Pancreas (tissue), 10 donors: ENCODE data around the gene TUBB. TPM values are rescaled to one million over a fixed set of nuclear protein-coding genes. Genes with fewer than 3 reads are reported as not detected.
A peak's percentile ranks its signal among the peaks of the same experiment; 100 is the strongest.
"Not testable (repeated sequence)": the region's sequence is repeated elsewhere in the genome, so short reads cannot be mapped to it uniquely, and the experiment has no call there.

ENCODE experiments used
- ATAC-seq, 4 donors: fragments of 200-7000 bp; cut with Tn5 transposase; one replicate each; pipeline versions ENCODE4 v1.8.0 to v1.9.1; 2020; ENCODE audit warnings: mild to moderate bottlenecking in 4 of 4, moderate library complexity in 4 of 4
- DNase-seq, 6 donors: peaks; one replicate each; pipeline ENCODE4 v3.0.0-alpha.2; 2020
- FAIRE-seq: peaks from 2 replicates; lab custom pipeline; 2012; peaks lifted over from hg19 to GRCh38; lab: Jason Lieb, UNC
- H3K27ac ChIP-seq, 4 donors: fragments of 200-600 bp; sonication (generic); 1 replicate in 3 of 4; 2 replicates in 1 of 4; pipeline versions ENCODE4 v1.5.0 to v1.8.0; 2020
- H3K27me3 ChIP-seq, 4 donors: fragments of 200-600 bp; one replicate each; pipeline ENCODE4 v1.8.0; 2021
- H3K36me3 ChIP-seq, 3 donors: fragments of 200-600 bp; sonication (generic) in 1 of 3; one replicate each; pipeline versions ENCODE4 v1.5.0 to v1.8.0; 2020 to 2021
- H3K4me1 ChIP-seq, 3 donors: fragments of 200-600 bp; one replicate each; pipeline ENCODE4 v1.8.0; 2021
- H3K4me3 ChIP-seq, 4 donors: fragments of 200-600 bp; sonication (generic) in 2 of 4; one replicate each; pipeline versions ENCODE4 v1.5.0 to v1.8.0; 2020 to 2021
- H3K9me3 ChIP-seq, 4 donors: fragments of 200-600 bp; one replicate each; pipeline ENCODE4 v1.8.0; 2021
- WGBS, 2 donors: extraction: QIAGEN DNeasy Blood & Tissue Kit; methylation state at CpG; one replicate each; pipeline ENCODE4 v1.1.7; 2013; 5-methylcytosine and 5-hydroxymethylcytosine counted together
- intact Hi-C, 3 donors: fragments of 100-400 bp; cut with DNase I; formaldehyde crosslinking; loops; one replicate each; pipeline versions ENCODE4 v1.11.1 to v1.14.2; 2022
- polyA plus RNA-seq, 2 donors: library from polyadenylated mRNA; stranded (reverse); fragments of 200-250 nt; gene quantifications; one replicate each; pipeline ENCODE4 v1.2.3, GENCODE V29; 2013
- total RNA-seq, 6 donors: library from RNA; stranded (reverse); fragmentation: NEBNext Ultra II Directional in 4 of 6; extraction: Animal tissue kit (Norgen Biotek cat#: 25700) in 4 of 6; gene quantifications; one replicate each; pipeline versions ENCODE4 v1.2.1 to v1.2.4, GENCODE V29; 2021 to 2023
- TF ChIP-seq, protein P1 (sequence below), 4 donors: fragments of 200-600 bp; sonication (generic) in 3 of 4; IDR thresholded peaks; one replicate each; pipeline versions ENCODE4 v1.5.0 to v1.8.0; 2021; ENCODE audit warnings: antibody characterized with exemption in 4 of 4
- donor health status: healthy with polysubstance abuse.
- donor health status: DM: no; HTN: no; CAD: no; lungs with moderate emphysema.
- donor health status: DM: no; HTN: no; CAD: no.
- donor health status: control.
- donor health status: control.
- donor health status: Bipolar disorder and iron deficiency.
- donor health status: DM: yes; HTN: yes; CAD: no.
- donor health status: DM: no; HTN: no; CAD: no.
- donor health status: DM: no; HTN: no; CAD: no.
- donor health status: DM: yes; HTN: yes; CAD: no.

Gene TUBB
- total and polyA plus RNA-seq, 8 donors: 66.1 to 171 (median 106) TPM

DNA sequence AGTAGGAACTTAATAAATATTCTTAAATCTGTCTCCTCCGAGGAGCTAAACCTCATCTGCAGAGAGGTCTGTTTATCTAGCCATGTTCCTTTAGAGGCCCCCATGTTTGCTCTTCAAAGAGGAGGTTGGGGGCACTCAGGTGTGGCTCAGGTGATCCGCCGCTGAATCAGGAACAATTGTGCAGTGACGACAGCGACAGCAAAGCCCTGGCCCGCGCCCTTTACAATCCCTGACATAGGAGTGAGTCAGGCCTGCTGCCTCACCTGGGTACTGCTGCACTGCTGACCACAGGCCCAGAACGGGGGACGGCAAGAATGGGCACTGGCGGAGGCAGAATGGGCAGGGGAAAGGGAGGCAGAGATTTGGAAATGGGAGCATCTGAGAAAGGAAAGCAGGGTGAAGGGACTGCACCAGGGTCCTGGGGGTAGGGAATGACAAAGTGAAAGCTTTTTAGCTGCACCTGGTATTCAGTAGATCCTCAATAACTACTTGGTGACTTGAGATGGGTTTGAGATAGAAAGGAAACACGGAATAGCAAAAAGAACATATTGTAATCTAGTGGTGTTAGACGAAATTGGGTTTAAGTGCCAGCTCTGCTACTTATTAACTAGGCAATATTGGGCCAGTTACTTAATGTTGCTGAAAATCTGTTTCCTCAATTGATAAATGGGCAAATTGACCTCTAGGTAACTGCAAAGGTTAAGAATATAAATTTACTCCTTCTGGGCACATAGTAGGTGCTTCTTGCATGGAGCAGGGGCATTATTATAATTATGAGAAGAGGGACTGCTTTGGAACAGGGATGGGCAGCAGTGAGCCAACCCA lies 29.6 kb downstream of the TUBB start:
- ATAC-seq (peak; percentile 61 to 76 (median 74)), FAIRE-seq (no peak), DNase-seq (peak; percentile 72 to 85 (median 80))
- no peaks in the 10 kb centered on the region for H3K36me3 ChIP-seq
- peak overlapping the region in 2 of 4 donors; percentile 6 to 10 for H3K4me3 ChIP-seq
- no peaks in the 10 kb centered on the region for H3K9me3 ChIP-seq
- no peaks in the 10 kb centered on the region for H3K27me3 ChIP-seq
- peak overlapping the region; percentile 82 to 96 (median 89) for H3K27ac ChIP-seq
- H3K4me1 ChIP-seq: peaks cover 43 to 56% (median 45%) of the 10 kb centered on the region in 3 donors
- intact Hi-C loops: no loop called here
- WGBS, 2 donors: 16 to 17% methylated on average over 12 of the region's 12 CpGs
- TF ChIP-seq, protein P1, sequence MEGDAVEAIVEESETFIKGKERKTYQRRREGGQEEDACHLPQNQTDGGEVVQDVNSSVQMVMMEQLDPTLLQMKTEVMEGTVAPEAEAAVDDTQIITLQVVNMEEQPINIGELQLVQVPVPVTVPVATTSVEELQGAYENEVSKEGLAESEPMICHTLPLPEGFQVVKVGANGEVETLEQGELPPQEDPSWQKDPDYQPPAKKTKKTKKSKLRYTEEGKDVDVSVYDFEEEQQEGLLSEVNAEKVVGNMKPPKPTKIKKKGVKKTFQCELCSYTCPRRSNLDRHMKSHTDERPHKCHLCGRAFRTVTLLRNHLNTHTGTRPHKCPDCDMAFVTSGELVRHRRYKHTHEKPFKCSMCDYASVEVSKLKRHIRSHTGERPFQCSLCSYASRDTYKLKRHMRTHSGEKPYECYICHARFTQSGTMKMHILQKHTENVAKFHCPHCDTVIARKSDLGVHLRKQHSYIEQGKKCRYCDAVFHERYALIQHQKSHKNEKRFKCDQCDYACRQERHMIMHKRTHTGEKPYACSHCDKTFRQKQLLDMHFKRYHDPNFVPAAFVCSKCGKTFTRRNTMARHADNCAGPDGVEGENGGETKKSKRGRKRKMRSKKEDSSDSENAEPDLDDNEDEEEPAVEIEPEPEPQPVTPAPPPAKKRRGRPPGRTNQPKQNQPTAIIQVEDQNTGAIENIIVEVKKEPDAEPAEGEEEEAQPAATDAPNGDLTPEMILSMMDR (IDR thresholded peaks at IDR 0.05): no peak

DNA sequence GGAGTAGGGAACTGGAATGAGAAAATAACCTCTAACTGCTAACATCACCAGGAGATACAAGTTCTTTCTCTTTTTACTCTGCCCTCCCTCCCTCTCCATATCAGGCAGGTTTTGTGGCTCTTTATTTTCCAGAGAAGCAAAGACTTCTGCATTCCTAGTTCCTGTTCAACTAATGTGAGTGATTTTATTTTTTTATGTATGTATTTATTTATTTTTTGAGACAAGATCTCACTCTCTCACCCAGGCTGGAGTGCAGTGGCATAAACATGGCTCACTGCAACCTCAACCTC lies 30.2 kb downstream of the TUBB start:
- intact Hi-C loops: no loop called here
- TF ChIP-seq, protein P1 (IDR thresholded peaks at IDR 0.05): no peak
- Histone ChIP-seq H3K27ac (peak overlapping the region; percentile 82 to 96 (median 89)), H3K4me3 (no peak overlapping the region), H3K36me3 (no peaks in the 10 kb centered on the region), H3K4me1 (peaks cover 43 to 51% (median 45%) of the 10 kb centered on the region in 3 donors), H3K27me3 (no peaks in the 10 kb centered on the region), H3K9me3 (no peaks in the 10 kb centered on the region)
- FAIRE-seq (no peak), DNase-seq (no peak), ATAC-seq (peak in 3 of 4 donors; percentile 7 to 21 (median 10))

DNA sequence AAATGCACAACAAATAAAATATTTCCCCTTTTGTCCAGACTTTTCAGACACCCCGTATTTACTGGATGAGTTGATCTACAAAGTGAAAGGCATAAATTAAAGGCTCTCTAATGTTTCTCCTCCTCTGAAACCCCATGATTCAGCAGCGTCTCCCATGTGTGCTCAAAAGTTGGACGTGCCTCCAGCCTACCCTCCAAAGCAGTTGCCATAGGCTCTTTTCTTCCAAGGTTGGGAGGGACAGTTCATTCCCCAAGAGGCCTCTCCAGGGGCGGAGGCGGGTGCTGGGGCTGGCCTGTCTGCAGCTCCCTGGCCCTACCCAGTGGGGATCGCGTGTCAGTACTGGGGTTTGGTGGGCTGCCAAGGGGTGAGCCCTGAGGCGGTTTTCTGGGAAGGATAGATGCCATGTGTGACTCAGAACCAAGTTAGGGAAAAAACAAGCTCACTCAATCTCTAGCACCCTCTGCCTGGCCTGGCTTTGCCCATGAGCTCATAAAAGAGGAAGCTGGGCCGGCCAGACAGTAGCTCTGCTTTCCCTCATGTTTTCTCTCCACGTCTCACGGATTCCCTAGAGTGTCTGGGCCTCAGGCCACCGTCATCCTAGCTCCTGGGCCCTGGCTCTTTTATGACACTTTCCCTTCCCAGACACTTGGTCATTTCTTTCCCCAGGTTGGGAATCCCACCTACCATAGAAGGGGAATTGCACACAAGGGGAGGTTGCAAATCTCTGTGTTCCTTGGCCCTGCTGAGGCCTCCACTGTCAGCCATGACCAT lies 32.2 kb downstream of the TUBB start:
- TF ChIP-seq, protein P1 (IDR thresholded peaks at IDR 0.05): no peak
- FAIRE-seq: no peak
- H3K4me1 ChIP-seq: peaks cover 35 to 47% (median 40%) of the 10 kb centered on the region in 3 donors
- no peak overlapping the region for H3K4me3 ChIP-seq
- peak overlapping the region; percentile 14 to 96 (median 84) for H3K27ac ChIP-seq
- ATAC-seq: peak in 3 of 4 donors; percentile 41 to 68 (median 42)
- intact Hi-C loops: no loop called here
- no peaks in the 10 kb centered on the region for H3K36me3 ChIP-seq
- DNase-seq: peak; percentile 54 to 86 (median 78)
- H3K27me3 ChIP-seq: no peaks in the 10 kb centered on the region
- WGBS, 2 donors: 66 to 70% methylated on average over 12 of the region's 12 CpGs
- no peaks in the 10 kb centered on the region for H3K9me3 ChIP-seq

DNA sequence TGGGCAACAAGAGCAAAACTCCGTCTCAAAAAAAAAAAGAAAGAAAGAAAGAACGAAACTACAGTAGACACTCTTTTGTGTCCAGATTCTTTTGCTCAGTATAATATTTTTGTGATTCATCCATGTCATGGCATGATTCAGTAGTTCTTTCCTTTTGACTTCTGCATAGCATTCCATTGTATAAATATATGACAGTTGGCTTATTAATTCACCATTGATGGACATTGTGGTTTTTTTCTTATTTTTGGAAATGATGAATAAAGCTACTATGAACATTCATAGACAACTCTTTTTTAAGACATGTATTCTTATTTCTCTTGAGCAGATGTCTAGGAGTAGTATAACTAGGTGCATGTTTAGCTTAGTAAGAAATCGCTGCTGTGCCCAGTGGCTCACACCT lies 34.5 kb downstream of the TUBB start:
- no peak overlapping the region for H3K27ac ChIP-seq
- H3K36me3 ChIP-seq: no peaks in the 10 kb centered on the region
- no peak overlapping the region for H3K4me3 ChIP-seq
- intact Hi-C loops: no loop called here
- FAIRE-seq (no peak), DNase-seq (no peak), ATAC-seq (no peak)
- TF ChIP-seq, protein P1 (IDR thresholded peaks at IDR 0.05): no peak
- 92 to 96% methylated on average over 3 of the region's 3 CpGs for WGBS, 2 donors
- no peaks in the 10 kb centered on the region for H3K27me3 ChIP-seq
- peaks cover 12 to 27% (median 19%) of the 10 kb centered on the region in 3 donors for H3K4me1 ChIP-seq
- no peaks in the 10 kb centered on the region for H3K9me3 ChIP-seq

DNA sequence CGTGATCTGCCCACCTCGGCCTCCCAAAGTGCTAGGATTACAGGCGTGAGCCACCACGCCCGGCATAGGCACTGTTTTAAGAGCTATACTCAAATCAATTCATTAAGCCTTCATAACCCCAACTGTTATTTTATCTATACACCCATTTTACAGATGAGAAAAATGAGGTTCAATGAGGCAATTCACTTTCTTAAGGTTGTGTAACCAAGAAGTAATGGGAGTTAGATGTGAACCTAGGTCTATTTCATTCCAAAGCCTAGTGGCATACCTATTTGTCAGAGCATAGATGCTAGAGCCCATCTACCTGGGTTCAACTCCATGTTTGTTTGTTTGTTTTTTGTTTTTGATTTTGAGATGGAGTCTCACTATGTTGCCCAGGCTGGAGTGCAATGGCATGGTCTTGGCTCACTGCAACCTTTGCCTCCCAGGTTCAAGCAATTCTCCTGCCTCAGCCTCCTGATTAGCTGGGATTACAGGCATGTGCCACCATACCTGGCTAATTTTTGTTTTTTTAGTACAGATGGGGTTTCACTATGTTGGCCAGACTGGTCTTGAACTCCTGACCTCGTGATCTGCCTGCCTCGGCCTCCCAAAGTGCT lies 36.4 kb downstream of the TUBB start:
- H3K27ac ChIP-seq, H3K4me3 ChIP-seq, H3K36me3 ChIP-seq, H3K27me3 ChIP-seq, FAIRE-seq, intact Hi-C loops, DNase-seq, ATAC-seq, H3K9me3 ChIP-seq, H3K4me1 ChIP-seq: not testable (repeated sequence)
- WGBS, 2 donors: 84 to 97% methylated on average over 7 of the region's 7 CpGs
